Lower lobe of right lung (tissue), 2 donors: ENCODE measurements around the gene MACROD2. TPM values are rescaled to one million over a fixed set of nuclear protein-coding genes. Genes with fewer than 3 reads are reported as not detected.

Source experiments
- ATAC-seq, 2 donors: fragments of 200-7000 bp; cut with Tn5 transposase; one replicate each; pipeline ENCODE4 v1.9.1; 2020 to 2022; ENCODE audit warnings: mild to moderate bottlenecking in 2 of 2, moderate library complexity in 2 of 2
- DNase-seq: peaks from one replicate; pipeline ENCODE4 v3.0.0-alpha.2; 2020
- H3K27ac ChIP-seq: fragments of 200-600 bp; one replicate; pipeline ENCODE4 v1.8.0; 2022
- H3K27me3 ChIP-seq: fragments of 200-600 bp; one replicate; pipeline ENCODE4 v1.8.0; 2022; ENCODE audit warnings: low read depth
- H3K36me3 ChIP-seq: fragments of 200-600 bp; one replicate; pipeline ENCODE4 v1.8.0; 2022; ENCODE audit warnings: mild to moderate bottlenecking
- H3K4me1 ChIP-seq: fragments of 200-600 bp; one replicate; pipeline ENCODE4 v1.8.0; 2022
- H3K4me3 ChIP-seq: fragments of 200-600 bp; one replicate; pipeline ENCODE4 v1.8.0; 2022; ENCODE audit warnings: mild to moderate bottlenecking
- H3K9me3 ChIP-seq: fragments of 200-600 bp; one replicate; pipeline ENCODE4 v1.8.0; 2022
- CTCF ChIP-seq: fragments of 200-600 bp; IDR thresholded peaks from one replicate; pipeline ENCODE4 v1.8.0; 2022; ENCODE audit warnings: antibody characterized with exemption, mild to moderate bottlenecking
- intact Hi-C: fragments of 100-400 bp; cut with DNase I; formaldehyde crosslinking; loops from one replicate; pipeline ENCODE4 v1.11.0; 2022
- total RNA-seq: library from RNA; stranded (reverse); fragmentation: NEBNext Ultra II Directional; extraction: Animal tissue kit (Norgen Biotek cat#: 25700); gene quantifications from one replicate; pipeline ENCODE4 v1.2.1, GENCODE V29; 2021
- donor health status: DM: no; HTN: yes; CAD: no; lungs with severe emphysema.

MACROD2 gene
- total RNA-seq, 1 donor from 2014 or later, result 73.0 TPM

GRCh38 chr20:15643713-15644112, 1648.4 kb downstream of the MACROD2 start:
- H3K4me1 ChIP-seq, result no peaks in the 10 kb centered on the region
- DNase-seq (no peak), ATAC-seq (no peak)
- no peak overlapping the region for H3K4me3 ChIP-seq
- H3K36me3 ChIP-seq, result no peaks in the 10 kb centered on the region
- no peaks in the 10 kb centered on the region for H3K9me3 ChIP-seq
- no peaks in the 10 kb centered on the region for H3K27me3 ChIP-seq
- no peak overlapping the region for H3K27ac ChIP-seq
- TF ChIP-seq CTCF, result no peak
- intact Hi-C loops, result no loop called here

- Histone ChIP-seq H3K9me3 (no peaks in the 10 kb centered on the region), H3K4me3 (no peak overlapping the region), H3K36me3 (no peaks in the 10 kb centered on the region), H3K4me1 (no peaks in the 10 kb centered on the region), H3K27ac (no peak overlapping the region), H3K27me3 (no peaks in the 10 kb centered on the region)
- intact Hi-C loops, result no loop called here
- no peak for DNase-seq
- TF ChIP-seq CTCF, result no peak
- ATAC-seq, result no peak
Measured at GRCh38 chr20:15645816-15646215, 1650.5 kb downstream of the MACROD2 start.

- no peak for DNase-seq
- Histone ChIP-seq H3K36me3 (no peaks in the 10 kb centered on the region), H3K4me1 (no peaks in the 10 kb centered on the region), H3K9me3 (no peaks in the 10 kb centered on the region), H3K27me3 (no peaks in the 10 kb centered on the region), H3K27ac (no peak overlapping the region), H3K4me3 (no peak overlapping the region)
- intact Hi-C loops, result no loop called here
- no peak for TF ChIP-seq CTCF
- ATAC-seq, result no peak
Measured at GRCh38 chr20:15653396-15654207, 1658.3 kb downstream of the MACROD2 start.

GRCh38 chr20:15654208-15654649, 1658.9 kb downstream of the MACROD2 start:
- ATAC-seq (peak; percentile 84 to 87), DNase-seq (no peak)
- TF ChIP-seq CTCF, result peak; percentile 59
- Histone ChIP-seq H3K9me3 (no peaks in the 10 kb centered on the region), H3K4me1 (no peaks in the 10 kb centered on the region), H3K27me3 (no peaks in the 10 kb centered on the region), H3K27ac (no peak overlapping the region), H3K36me3 (no peaks in the 10 kb centered on the region), H3K4me3 (no peak overlapping the region)
- intact Hi-C loops, result no loop called here

GRCh38 chr20:15655295-15655874, 1660.1 kb downstream of the MACROD2 start:
- no peak for TF ChIP-seq CTCF
- Histone ChIP-seq H3K4me1 (no peaks in the 10 kb centered on the region), H3K36me3 (no peaks in the 10 kb centered on the region), H3K9me3 (no peaks in the 10 kb centered on the region), H3K27ac (no peak overlapping the region), H3K27me3 (no peaks in the 10 kb centered on the region), H3K4me3 (no peak overlapping the region)
- intact Hi-C loops, result no loop called here
- DNase-seq, result no peak
- ATAC-seq, result no peak
